Right renal pelvis (tissue), 4 donors: Measurements from ENCODE around the gene KBTBD7. TPM values are rescaled to one million over a fixed set of nuclear protein-coding genes. Genes with fewer than 3 reads are reported as not detected.

Experiments used
- polyA plus RNA-seq, 4 donors: library from polyadenylated mRNA; unstranded; fragments of 120-200 nt; gene quantifications; one replicate each; pipeline ENCODE4 v1.2.1, GENCODE V29; 2013; ENCODE audit not compliant: insufficient read length in 4 of 4

The KBTBD7 gene
- polyA plus RNA-seq, 4 donors, result 17.2 to 23.1 (median 21.9) TPM

Other genes with a start within 250 kb of the KBTBD7 start
- gene ELF1, start 175.3 kb downstream of the KBTBD7 start, polyA plus RNA-seq, result 10 to 100 TPM; 48.2 to 58.5 (median 53.3) TPM
- 10 to 100 TPM; 21.2 to 26.1 (median 24.7) TPM for gene WBP4, start 133.1 kb downstream of the KBTBD7 start, polyA plus RNA-seq
- 10 to 100 TPM; 17.7 to 21.1 (median 20.4) TPM for gene KBTBD6, start 61.8 kb downstream of the KBTBD7 start, polyA plus RNA-seq
- 10 to 100 TPM; 13.7 to 16.3 (median 15.3) TPM for gene MTRF1, start 69.0 kb upstream of the KBTBD7 start, polyA plus RNA-seq
- gene NAA16, start 116.7 kb upstream of the KBTBD7 start, polyA plus RNA-seq, result 10 to 100 TPM; 26.5 to 34.4 (median 28.6) TPM